ENCODE results near the gene DPF3.

GRCh38 chr14:72755766-72756165, 138.1 kb downstream of the DPF3 start:
- TF ChIP-seq CTCF (IDR thresholded peaks at IDR 0.05): no peak
- TF ChIP-seq POLR2A (IDR thresholded peaks at IDR 0.05): no peak
